Endothelial cell of umbilical vein (primary cell): ENCODE measurements around the gene STX8. TPM values are rescaled to one million over a fixed set of nuclear protein-coding genes. Genes with fewer than 3 reads are reported as not detected.

Source experiments
- BruUV-seq: library from RNA; stranded (reverse); fragments of 400-500 nt; replicated peaks from 2 replicates; lab custom pipeline; 2021; lab: Mats Ljungman, UMichigan
- CTCF ChIA-PET: fragments of 300-600, 350-600 bp; sonication (Branson Sonifier 250); formaldehyde crosslinking; loops from one replicate; lab custom pipeline; 2021; ENCODE audit warnings: antibody characterized with exemption, inconsistent platforms; lab: Charles Lee
- POLR2A ChIA-PET: fragments of 300-600, 350-600 bp; sonication (Branson Sonifier 250); formaldehyde crosslinking; loops from one replicate; lab custom pipeline; 2021; ENCODE audit warnings: antibody characterized with exemption, inconsistent platforms; lab: Charles Lee
- DNase-seq: peaks from one replicate; pipeline ENCODE4 v3.0.0-alpha.2; 2011; ENCODE audit warnings: low read depth, low spot score
- FAIRE-seq: peaks from 2 replicates; lab custom pipeline; 2011; peaks lifted over from hg19 to GRCh38; lab: Jason Lieb, UNC
- H2AFZ ChIP-seq: 2 replicates; pipeline ENCODE4 v1.6.0; 2012; ENCODE audit warnings: low read depth, low read length, control low read depth, inconsistent platforms
- H3K27ac ChIP-seq: 2 replicates; pipeline ENCODE4 v1.5.1; 2011; ENCODE audit warnings: low read depth, mild to moderate bottlenecking, control low read depth, low read length, moderate library complexity; ENCODE audit not compliant: insufficient read depth
- H3K27me3 ChIP-seq, 2 experiments: 2 replicates each; pipeline versions ENCODE4 v1.6.0 to v1.6.1; 2011; ENCODE audit warnings: low read length in 2 of 2, mixed read lengths in 1 of 2; ENCODE audit not compliant: control insufficient read depth in 2 of 2, insufficient read depth in 2 of 2
- H3K36me3 ChIP-seq, 2 experiments: 2 replicates in 1 of 2; 3 replicates in 1 of 2; pipeline ENCODE4 v1.5.1; 2011; ENCODE audit warnings: low read length in 2 of 2, mild to moderate bottlenecking in 1 of 2, moderate library complexity in 1 of 2; ENCODE audit not compliant: control insufficient read depth in 2 of 2, insufficient read depth in 2 of 2; ENCODE audit errors: extremely low read depth in 1 of 2
- H3K4me1 ChIP-seq: 3 replicates; pipeline ENCODE4 v1.5.1; 2011; ENCODE audit warnings: mild to moderate bottlenecking, low read length; ENCODE audit not compliant: control insufficient read depth, insufficient read depth; ENCODE audit errors: extremely low read depth
- H3K4me2 ChIP-seq: 2 replicates; pipeline ENCODE4 v1.6.1; 2011; ENCODE audit warnings: low read length, control low read depth, mixed read lengths; ENCODE audit not compliant: insufficient read depth
- H3K4me3 ChIP-seq, 3 experiments: fragments of 200-600 bp in 1 of 3; sonication (generic), shearing (Covaris generic) in 1 of 3; replicated peaks in 1 of 3; 2 replicates each; pipeline ENCODE4 v1.5.1; 2011 to 2016; ENCODE audit warnings: control low read depth in 3 of 3, low read length in 3 of 3, mild to moderate bottlenecking in 2 of 3, inconsistent platforms in 1 of 3, low read depth in 1 of 3, moderate library complexity in 1 of 3; ENCODE audit not compliant: insufficient read depth in 1 of 3
- H3K79me2 ChIP-seq: 2 replicates; pipeline ENCODE4 v1.6.0; 2012; ENCODE audit warnings: low read length, inconsistent platforms; ENCODE audit not compliant: control insufficient read depth, insufficient read depth
- H3K9ac ChIP-seq: replicated peaks from 2 replicates; pipeline ENCODE3; 2011; ENCODE audit warnings: low read length, control low read depth; ENCODE audit not compliant: insufficient read depth; ENCODE audit errors: extremely low read depth
- H3K9me1 ChIP-seq: replicated peaks from 3 replicates; pipeline ENCODE4 v1.6.0; 2011; ENCODE audit warnings: mild to moderate bottlenecking, low read length; ENCODE audit not compliant: control insufficient read depth, insufficient read depth; ENCODE audit errors: extremely low read depth
- H3K9me3 ChIP-seq: replicated peaks from 2 replicates; pipeline ENCODE4 v1.5.1; 2012; ENCODE audit warnings: low read length, inconsistent platforms; ENCODE audit not compliant: control insufficient read depth, insufficient read depth
- H4K20me1 ChIP-seq: replicated peaks from 2 replicates; pipeline ENCODE3; 2011; ENCODE audit warnings: mild to moderate bottlenecking, low read length; ENCODE audit not compliant: control insufficient read depth, insufficient read depth; ENCODE audit errors: extremely low read depth
- EZH2 ChIP-seq: IDR thresholded peaks from 2 replicates; pipeline ENCODE4 v1.6.1; 2012; ENCODE audit warnings: borderline replicate concordance, low read depth, mild to moderate bottlenecking, moderate library complexity, low read length, inconsistent platforms; ENCODE audit not compliant: severe bottlenecking
- FOS ChIP-seq: IDR thresholded peaks from 2 replicates; pipeline ENCODE4 v1.6.1; 2011; ENCODE audit warnings: mild to moderate bottlenecking, low read length, moderate library complexity, borderline replicate concordance; ENCODE audit not compliant: insufficient read depth
- GATA2 ChIP-seq: IDR thresholded peaks from 2 replicates; pipeline ENCODE4 v1.7.0; 2011; ENCODE audit warnings: low read depth, mild to moderate bottlenecking, moderate library complexity, mixed read lengths, low read length; ENCODE audit not compliant: insufficient read length, insufficient read depth
- JUN ChIP-seq: IDR thresholded peaks from 2 replicates; pipeline ENCODE4 v1.6.1; 2011; ENCODE audit warnings: borderline replicate concordance, low read depth; ENCODE audit not compliant: insufficient read length, insufficient read depth
- MYC ChIP-seq: IDR thresholded peaks from one replicate; pipeline ENCODE4 v1.6.1; 2011; ENCODE audit warnings: mild to moderate bottlenecking, low read depth, low read length
- POLR2A ChIP-seq: IDR thresholded peaks from 2 replicates; pipeline ENCODE4 v1.6.1; 2012; ENCODE audit warnings: low read depth, mild to moderate bottlenecking, control low read depth, low read length
- POLR2AphosphoS5 ChIP-seq: IDR thresholded peaks from 2 replicates; pipeline ENCODE4 v1.6.1; 2012; ENCODE audit warnings: low read depth, mild to moderate bottlenecking, control low read depth, low read length, moderate library complexity; ENCODE audit not compliant: insufficient read depth
- dilution Hi-C: fragments of 300-500 bp; cut with MboI; formaldehyde crosslinking; loops from one replicate; pipeline ENCODE4 v1.15.0; 2019; ENCODE audit warnings: low sequenced_read_pairs; ENCODE audit not compliant: extremely low pct_ligation_motif_present
- intact Hi-C: fragments of 100-400 bp; cut with micrococcal nuclease; formaldehyde crosslinking; loops from one replicate; pipeline ENCODE4 v1.10.0; 2022
- polyA plus RNA-seq, 4 experiments: library from polyadenylated mRNA; depleted of rRNA in 3 of 4; stranded (reverse) in 3 of 4; unstranded in 1 of 4; fragments of >200 nt; gene quantifications; 2 replicates each; pipeline versions ENCODE4 v1.2.1 to v1.2.3, GENCODE V29; 2011 to 2012; ENCODE audit warnings: missing spikeins in 1 of 4
- total RNA-seq: library from RNA; stranded (reverse); gene quantifications from 2 replicates; pipeline ENCODE4 v1.2.3, GENCODE V29; 2021
- TF ChIP-seq, protein P1 (sequence below): IDR thresholded peaks from 2 replicates; pipeline ENCODE4 v1.6.1; 2011; ENCODE audit not compliant: insufficient read depth, insufficient read length
- TF ChIP-seq, protein P2 (sequence below), 2 donors: IDR thresholded peaks; 1 replicate in 1 of 2; 2 replicates in 1 of 2; pipeline ENCODE4 v1.5.1; 2011; ENCODE audit warnings: low read length in 2 of 2, mild to moderate bottlenecking in 2 of 2, moderate library complexity in 2 of 2, control low read depth in 1 of 2, inconsistent platforms in 1 of 2, low read depth in 1 of 2; ENCODE audit not compliant: insufficient read depth in 1 of 2; ENCODE audit errors: extremely low read depth in 1 of 2

STX8 gene
- total and polyA plus RNA-seq, 2 donors (not counting 3 experiments of a cell fraction or from before 2014, with no cell fraction given): 25.9 to 67.3 TPM

DNA sequence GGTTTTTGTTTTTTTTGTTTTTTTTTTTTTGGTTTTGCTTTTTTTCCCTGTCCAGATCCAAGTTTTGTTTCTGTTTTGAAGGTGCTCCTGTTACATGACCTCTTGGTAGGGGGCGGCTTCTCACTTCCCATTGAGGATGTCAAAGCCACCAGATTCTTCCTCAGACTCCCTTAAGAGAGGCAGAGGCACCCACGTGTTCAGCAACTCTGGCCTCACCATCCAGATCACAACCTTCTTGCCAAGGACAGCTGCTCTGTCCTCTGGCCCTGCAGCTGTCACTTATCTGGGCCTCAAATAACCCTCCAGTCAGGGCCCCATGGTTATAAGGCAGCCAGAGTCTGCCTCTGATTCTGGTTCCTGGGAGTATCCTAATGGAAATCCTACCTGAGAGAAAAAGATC, 208.5 kb downstream of the STX8 start:
- Histone ChIP-seq H3K9me1 (no peaks in the 10 kb centered on the region), H3K27ac (no peak overlapping the region), H3K4me1 (peaks cover 10% of the 10 kb centered on the region), H3K27me3 (no peaks in the 10 kb centered on the region), H3K9ac (no peak overlapping the region), H3K9me3 (no peaks in the 10 kb centered on the region), H2AFZ (no peak overlapping the region), H3K36me3 (no peaks in the 10 kb centered on the region), H3K79me2 (no peaks in the 10 kb centered on the region), H3K4me3 (no peak overlapping the region), H4K20me1 (no peaks in the 10 kb centered on the region), H3K4me2 (no peak overlapping the region)
- POLR2A ChIA-PET: no interaction called here
- dilution Hi-C loops: no loop called here
- no TSS peak for BruUV-seq
- CTCF ChIA-PET: no interaction called here
- DNase-seq (no peak), FAIRE-seq (no peak)
- TF ChIP-seq EZH2: no peak
- no peak for TF ChIP-seq FOS
- no peak for TF ChIP-seq POLR2A
- no peak for TF ChIP-seq GATA2
- no peak for TF ChIP-seq POLR2AphosphoS5
- TF ChIP-seq, protein P1, sequence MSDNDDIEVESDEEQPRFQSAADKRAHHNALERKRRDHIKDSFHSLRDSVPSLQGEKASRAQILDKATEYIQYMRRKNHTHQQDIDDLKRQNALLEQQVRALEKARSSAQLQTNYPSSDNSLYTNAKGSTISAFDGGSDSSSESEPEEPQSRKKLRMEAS: no peak
- TF ChIP-seq, protein P2, sequence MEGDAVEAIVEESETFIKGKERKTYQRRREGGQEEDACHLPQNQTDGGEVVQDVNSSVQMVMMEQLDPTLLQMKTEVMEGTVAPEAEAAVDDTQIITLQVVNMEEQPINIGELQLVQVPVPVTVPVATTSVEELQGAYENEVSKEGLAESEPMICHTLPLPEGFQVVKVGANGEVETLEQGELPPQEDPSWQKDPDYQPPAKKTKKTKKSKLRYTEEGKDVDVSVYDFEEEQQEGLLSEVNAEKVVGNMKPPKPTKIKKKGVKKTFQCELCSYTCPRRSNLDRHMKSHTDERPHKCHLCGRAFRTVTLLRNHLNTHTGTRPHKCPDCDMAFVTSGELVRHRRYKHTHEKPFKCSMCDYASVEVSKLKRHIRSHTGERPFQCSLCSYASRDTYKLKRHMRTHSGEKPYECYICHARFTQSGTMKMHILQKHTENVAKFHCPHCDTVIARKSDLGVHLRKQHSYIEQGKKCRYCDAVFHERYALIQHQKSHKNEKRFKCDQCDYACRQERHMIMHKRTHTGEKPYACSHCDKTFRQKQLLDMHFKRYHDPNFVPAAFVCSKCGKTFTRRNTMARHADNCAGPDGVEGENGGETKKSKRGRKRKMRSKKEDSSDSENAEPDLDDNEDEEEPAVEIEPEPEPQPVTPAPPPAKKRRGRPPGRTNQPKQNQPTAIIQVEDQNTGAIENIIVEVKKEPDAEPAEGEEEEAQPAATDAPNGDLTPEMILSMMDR (IDR thresholded peaks at IDR 0.05; ENCODE audit: extremely low read depth in 1 of 2, insufficient read depth in 1 of 2, low read depth in 1 of 2, low read length in 2 of 2): no peak
- TF ChIP-seq JUN: no peak
- no peak for TF ChIP-seq MYC
- intact Hi-C loops: no loop called here
